Lower leg skin (tissue), 4 donors: Measurements from ENCODE around the gene IGFN1. TPM values are rescaled to one million over a fixed set of nuclear protein-coding genes. Genes with fewer than 3 reads are reported as not detected.
"Not testable (repeated sequence)": the region's sequence is repeated elsewhere in the genome, so short reads cannot be mapped to it uniquely, and the experiment has no call there.

Experiments
- DNase-seq, 2 donors: peaks; one replicate each; pipeline ENCODE4 v3.0.0-alpha.2; 2019; ENCODE audit warnings: low spot score in 2 of 2
- H3K4me3 ChIP-seq: fragments of 200-600 bp; sonication (generic); 2 replicates; pipeline ENCODE4 v1.5.1; 2017; ENCODE audit warnings: mild to moderate bottlenecking, low read depth; ENCODE audit not compliant: poor library complexity, severe bottlenecking
- POLR2A ChIP-seq, 2 donors: fragments of 450-650 bp; IDR thresholded peaks; one replicate each; pipeline ENCODE4 v1.6.1; 2016 to 2017; ENCODE audit warnings: antibody characterized with exemption in 2 of 2, mild to moderate bottlenecking in 1 of 2, moderate library complexity in 1 of 2
- WGBS, 2 donors: methylation state at CpG; one replicate each; pipeline ENCODE4 v1.1.5; 2018; 5-methylcytosine and 5-hydroxymethylcytosine counted together
- intact Hi-C: fragments of 100-400 bp; cut with DNase I; formaldehyde crosslinking; loops from one replicate; pipeline ENCODE4 v1.15.0; 2023; ENCODE audit warnings: low total_unique reads
- total RNA-seq, 4 donors: library from RNA; depleted of rRNA; stranded (reverse); fragments of >200 nt; gene quantifications; one replicate each; pipeline ENCODE4 v1.1.0, GENCODE V29; 2016
- TF ChIP-seq, protein P1 (sequence below), 3 donors: fragments of 450-650 bp; IDR thresholded peaks; one replicate each; pipeline ENCODE4 v1.5.1; 2016; ENCODE audit warnings: antibody characterized with exemption in 3 of 3, mild to moderate bottlenecking in 3 of 3, moderate library complexity in 2 of 3

Gene IGFN1
- total RNA-seq, 4 donors from 2014 or later = 0.32 TPM; not detected in 3

DNA sequence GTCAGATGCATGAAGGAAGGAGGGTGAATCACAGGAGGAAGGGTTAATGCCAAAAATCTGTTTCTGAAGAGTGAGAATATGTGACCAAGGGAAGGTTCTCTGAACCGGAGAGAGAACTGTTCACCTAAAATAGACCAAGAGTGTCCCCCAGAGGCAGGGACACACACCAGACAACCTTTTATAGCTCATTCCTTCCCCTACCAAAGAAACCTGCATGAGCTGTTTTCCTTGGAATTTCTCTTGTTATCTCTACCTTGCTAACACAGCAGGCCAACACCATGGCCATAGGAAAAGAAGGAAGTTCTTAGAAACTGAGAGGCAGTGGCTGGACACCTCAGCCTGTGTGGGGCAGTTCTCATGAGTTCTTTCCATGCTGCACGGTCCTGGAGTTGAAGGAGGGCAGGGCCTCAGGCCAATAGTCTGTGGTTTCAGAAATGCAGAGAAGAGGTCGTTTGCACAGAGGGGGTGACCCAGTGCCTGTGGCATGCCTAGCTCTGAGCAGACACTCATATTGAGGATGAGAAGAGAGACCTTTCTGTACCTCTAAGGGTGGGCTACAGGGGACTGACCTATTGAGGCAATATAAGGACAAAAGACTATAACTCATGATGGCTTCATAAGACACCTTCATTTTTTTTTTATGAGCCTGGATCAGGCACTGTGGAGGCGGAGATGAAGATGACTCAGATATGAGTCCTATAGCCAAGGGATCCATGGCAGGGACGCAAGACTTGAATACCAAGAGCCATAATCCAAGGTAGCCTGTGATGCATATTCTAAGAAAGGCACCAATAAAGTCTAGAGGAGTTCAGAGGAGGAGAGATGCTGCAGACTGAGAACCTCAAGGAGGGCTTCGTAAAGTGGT, 39.4 kb downstream of the IGFN1 start:
- 52 to 58% methylated on average over 6 of the region's 6 CpGs for WGBS, 2 donors
- TF ChIP-seq, protein P1, sequence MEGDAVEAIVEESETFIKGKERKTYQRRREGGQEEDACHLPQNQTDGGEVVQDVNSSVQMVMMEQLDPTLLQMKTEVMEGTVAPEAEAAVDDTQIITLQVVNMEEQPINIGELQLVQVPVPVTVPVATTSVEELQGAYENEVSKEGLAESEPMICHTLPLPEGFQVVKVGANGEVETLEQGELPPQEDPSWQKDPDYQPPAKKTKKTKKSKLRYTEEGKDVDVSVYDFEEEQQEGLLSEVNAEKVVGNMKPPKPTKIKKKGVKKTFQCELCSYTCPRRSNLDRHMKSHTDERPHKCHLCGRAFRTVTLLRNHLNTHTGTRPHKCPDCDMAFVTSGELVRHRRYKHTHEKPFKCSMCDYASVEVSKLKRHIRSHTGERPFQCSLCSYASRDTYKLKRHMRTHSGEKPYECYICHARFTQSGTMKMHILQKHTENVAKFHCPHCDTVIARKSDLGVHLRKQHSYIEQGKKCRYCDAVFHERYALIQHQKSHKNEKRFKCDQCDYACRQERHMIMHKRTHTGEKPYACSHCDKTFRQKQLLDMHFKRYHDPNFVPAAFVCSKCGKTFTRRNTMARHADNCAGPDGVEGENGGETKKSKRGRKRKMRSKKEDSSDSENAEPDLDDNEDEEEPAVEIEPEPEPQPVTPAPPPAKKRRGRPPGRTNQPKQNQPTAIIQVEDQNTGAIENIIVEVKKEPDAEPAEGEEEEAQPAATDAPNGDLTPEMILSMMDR (IDR thresholded peaks at IDR 0.05) = no peak
- no peak for TF ChIP-seq POLR2A (IDR thresholded peaks at IDR 0.05)
- H3K4me3 ChIP-seq = no peak overlapping the region
- no peak for DNase-seq
- intact Hi-C loops = no loop called here

DNA sequence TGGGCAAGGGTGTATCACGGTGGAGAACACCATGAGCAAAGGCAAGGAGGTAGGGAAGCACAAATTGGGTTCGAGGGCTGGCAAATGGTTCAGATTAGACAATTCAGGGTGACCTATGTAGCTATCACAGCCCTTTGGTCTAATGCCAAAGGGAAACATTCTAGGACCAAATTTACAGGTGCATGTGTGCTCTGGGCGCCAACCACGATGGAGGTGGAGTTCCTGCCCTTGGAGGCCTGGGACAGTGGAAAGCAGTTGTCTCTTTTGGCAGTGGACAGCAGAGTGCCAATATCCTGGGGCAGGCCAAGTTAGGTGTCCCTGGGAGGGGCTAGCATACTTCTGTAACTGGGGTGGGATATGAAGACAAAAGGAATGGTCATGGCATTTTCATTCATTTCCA, 40.1 kb downstream of the IGFN1 start:
- peak in 1 of 2 donors; percentile 67 for DNase-seq
- intact Hi-C loops = no loop called here
- 88 to 93% methylated on average over 4 of the region's 4 CpGs for WGBS, 2 donors
- no peak for TF ChIP-seq POLR2A (IDR thresholded peaks at IDR 0.05)
- TF ChIP-seq, protein P1 (IDR thresholded peaks at IDR 0.05) = no peak
- H3K4me3 ChIP-seq = no peak overlapping the region

DNA sequence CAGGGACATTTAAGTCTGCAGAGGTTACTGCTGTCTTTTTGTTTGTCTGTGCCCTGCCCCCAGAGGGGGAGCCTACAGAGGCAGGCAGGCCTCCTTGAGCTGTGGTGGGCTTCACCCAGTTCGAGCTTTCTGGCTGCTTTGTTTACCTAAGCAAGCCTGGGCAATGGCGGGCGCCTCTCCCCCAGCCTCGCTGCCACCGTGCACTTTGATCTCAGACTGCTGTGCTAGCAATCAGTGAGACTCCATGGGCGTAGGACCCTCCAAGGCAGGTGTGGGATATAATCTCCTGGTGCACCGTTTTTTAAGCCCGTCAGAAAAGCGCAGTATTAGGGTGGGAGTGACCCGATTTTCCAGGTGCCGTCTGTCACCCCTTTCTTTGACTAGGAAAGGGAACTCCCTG, 49.0 kb downstream of the IGFN1 start:
- DNase-seq = peak in 1 of 2 donors; percentile 73
- intact Hi-C loops, H3K4me3 ChIP-seq: not testable (repeated sequence)
- 71 to 90% methylated on average over 11 of the region's 11 CpGs for WGBS, 2 donors

DNA sequence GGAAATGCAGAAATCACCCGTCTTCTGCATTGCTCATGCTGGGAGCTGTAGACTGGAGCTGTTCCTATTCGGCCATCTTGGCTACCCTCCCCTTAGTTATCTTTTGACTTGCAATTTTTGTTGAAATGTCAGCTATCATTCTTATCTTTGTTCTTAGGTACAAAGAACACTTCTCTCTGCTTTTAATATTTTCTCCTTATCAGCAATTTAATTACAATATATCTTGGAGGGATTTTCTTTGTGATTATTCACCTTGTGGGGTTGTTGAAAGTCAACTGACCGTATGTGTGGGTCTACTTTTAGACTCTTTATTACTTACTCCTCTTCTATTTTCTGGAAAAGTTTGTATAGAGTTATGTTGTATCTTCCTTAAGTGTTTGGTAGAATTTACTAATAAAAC, 49.5 kb downstream of the IGFN1 start:
- intact Hi-C loops = no loop called here
- H3K4me3 ChIP-seq = no peak overlapping the region
- 90 to 99% methylated on average over 3 of the region's 3 CpGs for WGBS, 2 donors
- TF ChIP-seq POLR2A (IDR thresholded peaks at IDR 0.05) = no peak
- TF ChIP-seq, protein P1 (IDR thresholded peaks at IDR 0.05) = no peak
- DNase-seq = peak in 1 of 2 donors; percentile 0

DNA sequence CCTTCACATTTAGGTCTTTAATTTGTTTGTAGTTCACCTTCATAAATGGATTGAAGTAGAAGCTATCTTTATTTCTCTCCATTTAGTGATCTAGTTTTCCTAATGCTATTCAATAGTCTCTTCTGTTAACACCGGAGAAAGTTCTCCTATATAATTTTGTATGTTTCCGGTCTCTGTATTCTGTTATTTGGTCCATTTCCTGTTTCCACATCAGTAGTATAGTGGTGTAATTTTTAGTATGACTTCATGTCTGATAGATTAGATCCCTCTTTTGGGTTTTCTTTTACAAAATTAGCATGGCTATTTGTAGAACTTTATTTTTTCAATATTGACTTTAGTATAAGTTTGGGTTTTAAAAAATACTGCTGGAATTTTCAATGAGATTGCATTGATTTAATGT, 51.1 kb downstream of the IGFN1 start:
- H3K4me3 ChIP-seq = no peak overlapping the region
- intact Hi-C loops = no loop called here
- WGBS, 2 donors = 77 to 78% methylated on average over 2 of the region's 2 CpGs
- TF ChIP-seq, protein P1 (IDR thresholded peaks at IDR 0.05) = no peak
- TF ChIP-seq POLR2A (IDR thresholded peaks at IDR 0.05) = no peak
- DNase-seq = no peak

DNA sequence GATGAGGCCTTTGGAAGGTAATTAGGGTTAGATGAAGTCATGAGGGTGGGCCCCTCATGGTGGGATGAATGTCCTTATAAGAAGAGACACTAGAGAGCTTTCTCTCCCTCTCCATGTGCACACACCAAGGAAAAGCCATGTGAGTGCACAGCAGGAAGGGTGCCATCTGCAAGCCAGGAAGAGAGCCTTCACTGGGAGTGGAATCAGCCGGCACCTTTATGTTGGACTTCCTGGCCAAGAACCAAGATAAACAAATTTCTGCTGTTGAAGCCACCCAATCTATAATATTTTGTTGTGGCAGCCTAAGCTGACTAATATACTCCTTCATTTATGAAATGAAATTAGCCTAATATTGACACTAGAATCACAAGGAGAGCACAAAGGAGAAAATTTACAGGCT, 54.5 kb downstream of the IGFN1 start:
- no peak overlapping the region for H3K4me3 ChIP-seq
- peak in 1 of 2 donors; percentile 6 for DNase-seq
- intact Hi-C loops = no loop called here
- no peak for TF ChIP-seq POLR2A (IDR thresholded peaks at IDR 0.05)
- TF ChIP-seq, protein P1 (IDR thresholded peaks at IDR 0.05) = no peak
- WGBS, 2 donors = 50 to 57% methylated on average over 1 of the region's 1 CpG
